ENCODE measurements around the gene TPRG1.

GRCh38 chr3:189169728-189170127 lies 2.0 kb upstream of the TPRG1 start:
- no peak for TF ChIP-seq POLR2A (IDR thresholded peaks at IDR 0.05; ENCODE audit: low read length)
- TF ChIP-seq GATA1 (IDR thresholded peaks at IDR 0.05; ENCODE audit: low read depth, low read length) = no peak

Measured in erythroblast (primary cell).